UCSD-AML1 (cell line): ENCODE measurements around the gene EXOSC3.

Source experiments
- DNase-seq: peaks from one replicate; lab custom pipeline; 2025; ENCODE audit not compliant: unreplicated experiment; lab: John Stamatoyannopoulos, UW

EXOSC3 gene

GRCh38 chr9:37739222-37739621 is 45.6 kb downstream of the EXOSC3 start:
- DNase-seq: no peak

GRCh38 chr9:37732952-37733351 is 51.9 kb downstream of the EXOSC3 start:
- DNase-seq: no peak

GRCh38 chr9:37732086-37732741 is 52.6 kb downstream of the EXOSC3 start:
- no peak for DNase-seq

GRCh38 chr9:37730839-37731238 is 54.0 kb downstream of the EXOSC3 start:
- no peak for DNase-seq

GRCh38 chr9:37730256-37730655 is 54.6 kb downstream of the EXOSC3 start:
- DNase-seq: no peak
